Neural progenitor cell (in vitro differentiated cells): ENCODE measurements around the gene SURF6. TPM values are rescaled to one million over a fixed set of nuclear protein-coding genes. Genes with fewer than 3 reads are reported as not detected.

Experiments
- DNase-seq: peaks from one replicate; pipeline ENCODE4 v3.0.0-alpha.2; 2016; ENCODE audit warnings: low spot score
- H2AFZ ChIP-seq: fragments of 200-600 bp; sonication (generic); replicated peaks from 2 replicates; pipeline ENCODE4 v1.6.1; 2016; ENCODE audit warnings: antibody characterized with exemption
- H3F3A ChIP-seq: fragments of 200-600 bp; sonication (generic); 2 replicates; pipeline ENCODE4 v1.6.1; 2016; ENCODE audit warnings: antibody characterized with exemption, low read depth
- H3K27ac ChIP-seq: fragments of 200-600 bp; sonication (generic); 2 replicates; pipeline ENCODE4 v1.5.1; 2016; ENCODE audit warnings: mild to moderate bottlenecking
- H3K27me3 ChIP-seq: fragments of 200-600 bp; sonication (generic); 2 replicates; pipeline ENCODE4 v1.6.1; 2016; ENCODE audit warnings: mild to moderate bottlenecking, moderate library complexity
- H3K36me3 ChIP-seq: fragments of 200-600 bp; sonication (generic); 2 replicates; pipeline ENCODE4 v1.5.1; 2016
- H3K4me1 ChIP-seq: fragments of 200-600 bp; sonication (generic); 2 replicates; pipeline ENCODE4 v1.6.1; 2016; ENCODE audit warnings: mixed run types
- H3K4me2 ChIP-seq: fragments of 200-600 bp; sonication (generic); 2 replicates; pipeline ENCODE4 v1.6.1; 2016
- H3K4me3 ChIP-seq: fragments of 200-600 bp; sonication (generic); 2 replicates; pipeline ENCODE4 v1.5.1; 2016
- H3K79me2 ChIP-seq: fragments of 200-600 bp; sonication (generic); 2 replicates; pipeline ENCODE4 v1.6.1; 2016; ENCODE audit warnings: low read depth
- H3K9ac ChIP-seq: fragments of 200-600 bp; sonication (generic); 2 replicates; pipeline ENCODE4 v1.6.1; 2016
- H3K9me3 ChIP-seq: fragments of 200-600 bp; sonication (generic); 2 replicates; pipeline ENCODE4 v1.5.1; 2016; ENCODE audit warnings: low read depth
- H4K20me1 ChIP-seq: fragments of 200-600 bp; sonication (generic); 2 replicates; pipeline ENCODE4 v1.6.1; 2016; ENCODE audit warnings: low read depth
- H3K27ac Mint-ChIP-seq: 3 replicates; pipeline ENCODE4 v1.8.0; 2021; ENCODE audit warnings: mixed read lengths
- H3K27me3 Mint-ChIP-seq: 2 replicates; pipeline ENCODE4 v1.8.0; 2022; ENCODE audit warnings: low read depth, mild to moderate bottlenecking, inconsistent platforms, moderate library complexity, mixed read lengths; ENCODE audit not compliant: insufficient read depth
- H3K36me3 Mint-ChIP-seq: 3 replicates; pipeline ENCODE4 v1.8.0; 2021; ENCODE audit warnings: mixed read lengths
- H3K4me1 Mint-ChIP-seq: 3 replicates; pipeline ENCODE4 v1.8.0; 2021; ENCODE audit warnings: mixed read lengths
- H3K4me3 Mint-ChIP-seq: 3 replicates; pipeline ENCODE4 v1.8.0; 2021; ENCODE audit warnings: mild to moderate bottlenecking, moderate library complexity, mixed read lengths
- H3K9me3 Mint-ChIP-seq: 3 replicates; pipeline ENCODE4 v1.8.0; 2020; ENCODE audit warnings: mixed read lengths
- EZH2 ChIP-seq: fragments of 200-600 bp; sonication (generic); IDR thresholded peaks from 2 replicates; pipeline ENCODE4 v1.6.1; 2017; ENCODE audit warnings: antibody characterized with exemption, mild to moderate bottlenecking, moderate library complexity
- EZH2phosphoT487 ChIP-seq: fragments of 200-600 bp; sonication (generic); IDR thresholded peaks from 2 replicates; pipeline ENCODE4 v1.6.1; 2017; ENCODE audit warnings: antibody characterized with exemption
- total RNA-seq: library from RNA; depleted of rRNA; stranded (reverse); fragments of >200 nt; gene quantifications from 2 replicates; pipeline ENCODE4 v1.2.3, GENCODE V29; 2015; ENCODE audit warnings: low replicate concordance
- TF ChIP-seq, protein P1 (sequence below): fragments of 200-600 bp; sonication (generic); IDR thresholded peaks from 2 replicates; pipeline ENCODE4 v1.5.1; 2017; ENCODE audit warnings: antibody characterized with exemption, mild to moderate bottlenecking

SURF6 gene
- 13.2 and 32.9 TPM in 2 replicates for total RNA-seq

DNA sequence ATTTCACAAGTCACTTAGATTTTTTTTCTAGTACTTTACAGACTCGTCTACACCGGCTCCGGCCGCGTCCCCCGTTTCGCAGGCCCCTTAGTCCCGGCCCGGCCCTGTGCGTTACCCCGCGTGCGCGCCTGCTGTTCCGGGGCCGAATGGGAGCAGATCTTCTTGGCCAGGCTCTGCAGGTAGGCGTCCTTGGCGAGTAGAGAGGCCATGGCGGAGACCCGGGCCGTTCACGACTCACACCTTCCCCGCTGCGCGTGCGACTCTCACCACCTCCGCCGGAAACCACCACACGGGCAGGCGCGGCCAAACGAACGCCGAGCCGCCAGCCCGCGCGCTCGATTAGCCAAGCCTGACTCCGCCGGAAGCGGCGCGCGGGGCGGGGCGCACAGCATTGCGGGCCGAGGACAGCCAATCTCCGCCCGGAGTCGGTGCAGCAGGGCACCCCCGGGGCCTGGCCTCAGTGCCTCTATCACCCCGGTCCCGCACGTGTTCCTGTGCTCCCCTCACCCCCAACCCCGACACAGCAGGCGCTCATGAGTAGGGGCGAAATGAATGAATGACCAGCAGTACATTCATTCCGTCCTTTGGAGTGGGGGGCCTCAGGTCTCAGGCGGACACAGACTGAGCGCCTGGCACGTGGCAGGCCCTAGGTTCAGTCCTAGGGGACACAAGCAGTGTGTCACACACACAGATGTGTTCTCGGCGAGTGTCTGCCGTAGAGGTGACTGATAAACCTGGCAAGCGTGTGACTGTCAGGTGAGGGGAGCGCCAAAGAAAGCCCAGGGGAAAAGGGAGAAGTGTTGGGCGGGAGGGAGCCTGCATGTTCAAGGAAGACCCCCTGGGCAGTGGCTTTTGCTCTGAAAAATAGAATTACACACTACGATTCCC, at the start of gene SURF6:
Gene SURF6 (minus strand): TSS at position 265 of the 888 bp plus-strand sequence. CDS start 56 bp downstream, at position 209.
- peak within 1 kb of the TSS; percentile 98 for H3K4me3 Mint-ChIP-seq
- H3K27me3 Mint-ChIP-seq, result peaks cover 6% of the 10 kb centered on the region
- H3K4me1 Mint-ChIP-seq, result peaks cover 12% of the 10 kb centered on the region
- Histone ChIP-seq H3K9me3 (no peaks in the 10 kb centered on the region), H3K36me3 (no peaks in the 10 kb centered on the region), H3K79me2 (peaks cover 21% of the 10 kb centered on the region), H3K27ac (peak within 1 kb of the TSS; percentile 38), H2AFZ (peak within 1 kb of the TSS; percentile 48), H3K27me3 (no peaks in the 10 kb centered on the region), H3F3A (peaks cover 28% of the 10 kb centered on the region), H3K4me1 (peaks cover 10% of the 10 kb centered on the region), H4K20me1 (peaks cover 26% of the 10 kb centered on the region), H3K4me3 (peak within 1 kb of the TSS; percentile 92), H3K4me2 (peak within 1 kb of the TSS; percentile 73), H3K9ac (peak within 1 kb of the TSS; percentile 79)
- peak within 1 kb of the TSS; percentile 86 for H3K27ac Mint-ChIP-seq
- TF ChIP-seq, protein P1, sequence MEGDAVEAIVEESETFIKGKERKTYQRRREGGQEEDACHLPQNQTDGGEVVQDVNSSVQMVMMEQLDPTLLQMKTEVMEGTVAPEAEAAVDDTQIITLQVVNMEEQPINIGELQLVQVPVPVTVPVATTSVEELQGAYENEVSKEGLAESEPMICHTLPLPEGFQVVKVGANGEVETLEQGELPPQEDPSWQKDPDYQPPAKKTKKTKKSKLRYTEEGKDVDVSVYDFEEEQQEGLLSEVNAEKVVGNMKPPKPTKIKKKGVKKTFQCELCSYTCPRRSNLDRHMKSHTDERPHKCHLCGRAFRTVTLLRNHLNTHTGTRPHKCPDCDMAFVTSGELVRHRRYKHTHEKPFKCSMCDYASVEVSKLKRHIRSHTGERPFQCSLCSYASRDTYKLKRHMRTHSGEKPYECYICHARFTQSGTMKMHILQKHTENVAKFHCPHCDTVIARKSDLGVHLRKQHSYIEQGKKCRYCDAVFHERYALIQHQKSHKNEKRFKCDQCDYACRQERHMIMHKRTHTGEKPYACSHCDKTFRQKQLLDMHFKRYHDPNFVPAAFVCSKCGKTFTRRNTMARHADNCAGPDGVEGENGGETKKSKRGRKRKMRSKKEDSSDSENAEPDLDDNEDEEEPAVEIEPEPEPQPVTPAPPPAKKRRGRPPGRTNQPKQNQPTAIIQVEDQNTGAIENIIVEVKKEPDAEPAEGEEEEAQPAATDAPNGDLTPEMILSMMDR, result no peak
- TF ChIP-seq EZH2phosphoT487 (no peak), EZH2 (no peak)
- peaks cover 37% of the 10 kb centered on the region for H3K36me3 Mint-ChIP-seq
- H3K9me3 Mint-ChIP-seq, result no peaks in the 10 kb centered on the region
- DNase-seq, result peak; percentile 97

DNA sequence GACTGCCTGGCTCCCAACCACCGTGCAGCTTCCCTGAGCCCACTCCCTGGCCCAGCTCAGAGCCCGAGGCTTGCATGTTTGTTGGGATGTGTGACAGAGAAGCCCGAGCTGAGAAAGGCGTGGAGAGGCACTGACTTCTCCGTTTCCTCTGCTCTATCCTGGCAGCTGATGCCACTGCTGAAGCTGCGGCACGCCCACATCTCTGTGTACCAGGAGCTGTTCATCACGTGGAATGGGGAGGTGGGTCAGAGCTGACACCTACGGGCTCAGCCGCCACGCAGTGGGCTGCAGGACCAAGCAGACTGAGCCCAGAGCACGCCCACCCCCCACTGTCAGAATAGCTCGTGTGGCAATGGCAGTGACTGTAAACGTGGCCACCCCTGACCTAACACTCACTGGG, 49.5 kb upstream of the SURF6 start:
- no peaks in the 10 kb centered on the region for H4K20me1 ChIP-seq
- H3K36me3 ChIP-seq, result no peaks in the 10 kb centered on the region
- no peak for DNase-seq
- H3F3A ChIP-seq, result no peaks in the 10 kb centered on the region
- no peak overlapping the region for H3K27ac Mint-ChIP-seq
- no peaks in the 10 kb centered on the region for H3K79me2 ChIP-seq
- peaks cover 2% of the 10 kb centered on the region for H3K27me3 Mint-ChIP-seq
- peaks cover 2% of the 10 kb centered on the region for H3K4me1 Mint-ChIP-seq
- no peaks in the 10 kb centered on the region for H3K4me1 ChIP-seq
- no peak overlapping the region for H2AFZ ChIP-seq
- H3K9me3 ChIP-seq, result no peaks in the 10 kb centered on the region
- no peak overlapping the region for H3K4me2 ChIP-seq
- peaks cover 4% of the 10 kb centered on the region for H3K9me3 Mint-ChIP-seq
- H3K27me3 ChIP-seq, result no peaks in the 10 kb centered on the region
- H3K9ac ChIP-seq, result no peak overlapping the region
- H3K4me3 ChIP-seq, result no peak overlapping the region
- H3K36me3 Mint-ChIP-seq, result peaks cover 2% of the 10 kb centered on the region
- no peak overlapping the region for H3K27ac ChIP-seq
- H3K4me3 Mint-ChIP-seq, result no peak overlapping the region
- TF ChIP-seq, protein P1, result no peak
- TF ChIP-seq EZH2, result no peak
- no peak for TF ChIP-seq EZH2phosphoT487

DNA sequence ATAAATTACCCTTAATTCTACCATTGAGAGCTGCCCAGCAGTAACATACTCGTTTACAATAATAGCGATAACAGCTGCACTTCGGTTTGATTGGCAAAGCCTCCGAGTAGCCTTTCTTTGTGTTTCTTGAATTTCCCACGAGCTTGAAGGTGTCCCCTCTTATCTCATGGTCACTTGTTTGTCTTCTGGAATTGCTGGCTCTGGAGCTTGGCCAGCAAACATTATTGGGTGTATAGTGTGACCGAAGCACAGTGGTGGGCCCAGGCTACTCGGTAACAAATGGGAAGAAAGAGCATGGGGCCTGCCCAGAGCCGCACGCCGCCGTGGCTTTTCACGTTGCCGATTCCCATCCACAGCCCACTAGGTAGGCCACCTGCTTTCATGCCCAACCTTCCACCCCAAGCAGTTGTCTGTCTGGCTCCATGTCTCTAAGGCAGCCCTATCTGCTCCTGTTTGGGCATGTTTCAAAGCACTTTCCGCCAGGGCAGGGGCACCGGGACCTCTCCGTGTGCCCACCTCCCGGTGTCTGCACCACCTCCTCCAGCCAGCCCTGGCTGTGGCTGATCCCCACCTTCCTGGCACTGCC, 48.8 kb upstream of the SURF6 start:
- TF ChIP-seq EZH2 (no peak), EZH2phosphoT487 (no peak)
- TF ChIP-seq, protein P1, result no peak
- H3K4me1 ChIP-seq, result no peaks in the 10 kb centered on the region
- no peaks in the 10 kb centered on the region for H3K79me2 ChIP-seq
- Mint-ChIP-seq H3K4me1 (no peaks in the 10 kb centered on the region), H3K27ac (no peak overlapping the region), H3K9me3 (no peaks in the 10 kb centered on the region), H3K27me3 (peaks cover 1% of the 10 kb centered on the region), H3K4me3 (no peak overlapping the region), H3K36me3 (peaks cover 2% of the 10 kb centered on the region)
- H3F3A ChIP-seq, result no peaks in the 10 kb centered on the region
- no peak overlapping the region for H3K27ac ChIP-seq
- no peak for DNase-seq
- no peaks in the 10 kb centered on the region for H3K36me3 ChIP-seq
- no peak overlapping the region for H2AFZ ChIP-seq
- H3K4me3 ChIP-seq, result no peak overlapping the region
- no peak overlapping the region for H3K9ac ChIP-seq
- H3K9me3 ChIP-seq, result no peaks in the 10 kb centered on the region
- no peaks in the 10 kb centered on the region for H4K20me1 ChIP-seq
- no peaks in the 10 kb centered on the region for H3K27me3 ChIP-seq
- H3K4me2 ChIP-seq, result no peak overlapping the region
